Parathyroid adenoma (tissue), 2 donors: ENCODE results near the gene UNK.
"Not testable (repeated sequence)": the region's sequence is repeated elsewhere in the genome, so short reads cannot be mapped to it uniquely, and the experiment has no call there.

Experiments
- H2AFZ ChIP-seq: fragments of 300-600 bp; sonication (generic); one replicate; pipeline ENCODE4 v1.7.0; 2017; ENCODE audit warnings: antibody characterized with exemption, mild to moderate bottlenecking
- H3K27ac ChIP-seq: fragments of 300-600 bp; sonication (generic); one replicate; pipeline ENCODE4 v1.7.0; 2017
- H3K27me3 ChIP-seq: fragments of 300-600 bp; sonication (generic); one replicate; pipeline ENCODE4 v1.7.0; 2017; ENCODE audit warnings: low read length; ENCODE audit not compliant: control insufficient read depth, insufficient read depth
- H3K36me3 ChIP-seq: fragments of 300-600 bp; sonication (generic); one replicate; pipeline ENCODE4 v1.7.0; 2017; ENCODE audit warnings: low read length; ENCODE audit not compliant: control insufficient read depth, insufficient read depth
- H3K4me1 ChIP-seq: fragments of 300-600 bp; sonication (generic); one replicate; pipeline ENCODE4 v1.7.0; 2017; ENCODE audit warnings: control low read depth
- H3K4me2 ChIP-seq: fragments of 300-600 bp; sonication (generic); one replicate; pipeline ENCODE4 v1.7.0; 2017; ENCODE audit warnings: low read length
- H3K4me3 ChIP-seq: fragments of 300-600 bp; sonication (generic); one replicate; pipeline ENCODE4 v1.7.0; 2017; ENCODE audit warnings: low read depth, low read length
- H3K79me2 ChIP-seq: fragments of 300-600 bp; sonication (generic); one replicate; pipeline ENCODE4 v1.7.0; 2017; ENCODE audit warnings: control low read depth
- H3K9ac ChIP-seq: fragments of 300-600 bp; sonication (generic); one replicate; pipeline ENCODE4 v1.7.0; 2017; ENCODE audit warnings: mild to moderate bottlenecking
- H3K9me3 ChIP-seq: fragments of 300-600 bp; sonication (generic); one replicate; pipeline ENCODE4 v1.7.0; 2017; ENCODE audit warnings: low read length; ENCODE audit not compliant: control insufficient read depth
- TF ChIP-seq, protein P1 (sequence below): fragments of 300-600 bp; sonication (generic); IDR thresholded peaks from one replicate; pipeline ENCODE4 v1.7.0; 2017; ENCODE audit warnings: antibody characterized with exemption, mild to moderate bottlenecking
- donor health status: primary hyperparathyroidism.

The UNK gene

DNA sequence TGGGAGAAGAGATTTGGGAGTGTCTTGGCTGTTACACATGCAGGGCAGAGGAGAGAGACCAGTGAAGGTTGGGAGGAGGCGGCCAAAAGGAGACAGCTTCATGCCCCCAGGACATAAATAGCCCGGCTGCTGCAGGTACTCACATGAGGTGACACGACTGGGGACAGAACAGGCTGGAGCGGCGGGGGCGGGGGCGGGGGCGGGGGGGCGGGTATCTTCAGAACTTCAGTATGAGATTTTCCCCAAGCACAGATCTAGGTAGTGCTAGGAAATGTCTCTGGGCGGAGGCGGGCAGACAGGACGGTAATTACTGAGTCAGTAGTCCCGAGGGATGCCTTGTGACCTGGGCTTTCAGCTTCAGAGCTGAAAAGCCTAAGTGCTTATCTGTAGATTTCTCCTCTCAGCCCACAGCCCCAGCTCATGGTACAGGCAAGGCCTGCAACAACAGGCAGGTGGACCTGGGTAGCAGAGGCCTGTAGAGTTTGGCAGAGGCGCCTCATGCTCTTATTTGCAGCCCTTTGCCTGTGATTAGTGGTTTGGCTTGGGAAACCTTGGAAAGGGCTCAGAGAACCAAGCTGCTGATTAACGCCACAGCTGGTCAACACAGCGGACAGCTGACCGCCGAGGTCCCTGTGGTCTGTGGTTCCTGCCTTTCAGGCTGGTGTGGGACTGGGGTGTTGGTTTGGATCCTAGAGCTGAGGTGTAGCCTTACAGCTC lies 24.5 kb downstream of the UNK start:
- Histone ChIP-seq H2AFZ (no peak overlapping the region), H3K27me3 (no peaks in the 10 kb centered on the region), H3K4me3 (no peak overlapping the region), H3K4me1 (no peaks in the 10 kb centered on the region), H3K9ac (no peak overlapping the region), H3K36me3 (no peaks in the 10 kb centered on the region), H3K4me2 (no peak overlapping the region), H3K79me2 (peaks cover 44% of the 10 kb centered on the region), H3K27ac (peak overlapping the region; percentile 12), H3K9me3 (no peaks in the 10 kb centered on the region)
- TF ChIP-seq, protein P1, sequence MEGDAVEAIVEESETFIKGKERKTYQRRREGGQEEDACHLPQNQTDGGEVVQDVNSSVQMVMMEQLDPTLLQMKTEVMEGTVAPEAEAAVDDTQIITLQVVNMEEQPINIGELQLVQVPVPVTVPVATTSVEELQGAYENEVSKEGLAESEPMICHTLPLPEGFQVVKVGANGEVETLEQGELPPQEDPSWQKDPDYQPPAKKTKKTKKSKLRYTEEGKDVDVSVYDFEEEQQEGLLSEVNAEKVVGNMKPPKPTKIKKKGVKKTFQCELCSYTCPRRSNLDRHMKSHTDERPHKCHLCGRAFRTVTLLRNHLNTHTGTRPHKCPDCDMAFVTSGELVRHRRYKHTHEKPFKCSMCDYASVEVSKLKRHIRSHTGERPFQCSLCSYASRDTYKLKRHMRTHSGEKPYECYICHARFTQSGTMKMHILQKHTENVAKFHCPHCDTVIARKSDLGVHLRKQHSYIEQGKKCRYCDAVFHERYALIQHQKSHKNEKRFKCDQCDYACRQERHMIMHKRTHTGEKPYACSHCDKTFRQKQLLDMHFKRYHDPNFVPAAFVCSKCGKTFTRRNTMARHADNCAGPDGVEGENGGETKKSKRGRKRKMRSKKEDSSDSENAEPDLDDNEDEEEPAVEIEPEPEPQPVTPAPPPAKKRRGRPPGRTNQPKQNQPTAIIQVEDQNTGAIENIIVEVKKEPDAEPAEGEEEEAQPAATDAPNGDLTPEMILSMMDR, result no peak

DNA sequence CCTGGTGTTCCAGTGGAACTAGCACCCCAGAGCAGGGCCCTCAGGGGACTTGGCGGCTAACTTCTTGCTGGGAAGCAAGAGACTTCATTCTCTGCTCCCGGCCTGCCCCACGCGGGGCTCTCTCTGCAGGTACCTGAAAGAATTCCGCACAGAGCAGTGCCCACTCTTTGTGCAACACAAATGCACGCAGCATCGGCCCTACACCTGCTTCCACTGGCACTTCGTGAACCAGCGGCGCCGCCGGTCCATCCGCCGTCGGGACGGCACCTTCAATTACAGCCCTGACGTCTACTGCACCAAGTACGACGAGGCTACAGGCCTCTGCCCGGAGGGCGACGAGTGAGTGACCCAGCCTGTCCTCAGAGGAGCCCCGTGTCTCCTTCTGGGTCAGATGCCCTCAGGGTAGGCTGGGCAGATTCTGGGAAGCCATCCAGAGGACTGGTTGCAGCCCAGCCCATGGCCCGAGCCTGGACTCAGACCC lies 25.1 kb downstream of the UNK start:
- H3K27ac ChIP-seq, result no peak overlapping the region
- no peak overlapping the region for H3K4me2 ChIP-seq
- no peak overlapping the region for H2AFZ ChIP-seq
- no peaks in the 10 kb centered on the region for H3K27me3 ChIP-seq
- H3K79me2 ChIP-seq, result peaks cover 40% of the 10 kb centered on the region
- no peak overlapping the region for H3K9ac ChIP-seq
- H3K36me3 ChIP-seq, result no peaks in the 10 kb centered on the region
- TF ChIP-seq, protein P1, result no peak
- no peaks in the 10 kb centered on the region for H3K4me1 ChIP-seq
- H3K9me3 ChIP-seq, result no peaks in the 10 kb centered on the region
- no peak overlapping the region for H3K4me3 ChIP-seq

DNA sequence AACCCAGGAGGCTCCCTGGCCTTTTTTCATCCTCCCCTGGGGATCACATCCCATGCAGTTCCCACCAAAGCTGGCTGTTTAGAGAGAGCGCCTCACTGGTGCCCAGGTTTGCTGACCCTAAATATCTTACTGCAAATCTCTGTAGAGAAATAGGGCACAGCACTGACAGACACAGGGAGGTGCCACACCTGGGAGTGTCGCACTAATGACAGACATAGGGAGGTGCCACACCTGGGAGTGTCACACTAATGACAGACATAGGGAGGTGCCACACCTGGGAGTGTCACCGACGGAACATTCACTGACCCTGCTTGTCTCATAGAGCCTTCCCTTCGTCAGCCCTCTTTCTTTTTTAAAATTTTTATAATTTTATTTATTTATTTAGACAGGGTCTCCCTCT lies 25.6 kb downstream of the UNK start:
- TF ChIP-seq, protein P1, result no peak
- peaks cover 36% of the 10 kb centered on the region for H3K79me2 ChIP-seq
- no peak overlapping the region for H3K27ac ChIP-seq
- H3K4me3 ChIP-seq, result no peak overlapping the region
- no peaks in the 10 kb centered on the region for H3K4me1 ChIP-seq
- H3K27me3 ChIP-seq, result no peaks in the 10 kb centered on the region
- no peak overlapping the region for H3K4me2 ChIP-seq
- H3K36me3 ChIP-seq, result no peaks in the 10 kb centered on the region
- no peak overlapping the region for H2AFZ ChIP-seq
- H3K9ac ChIP-seq, result no peak overlapping the region
- H3K9me3 ChIP-seq, result no peaks in the 10 kb centered on the region

DNA sequence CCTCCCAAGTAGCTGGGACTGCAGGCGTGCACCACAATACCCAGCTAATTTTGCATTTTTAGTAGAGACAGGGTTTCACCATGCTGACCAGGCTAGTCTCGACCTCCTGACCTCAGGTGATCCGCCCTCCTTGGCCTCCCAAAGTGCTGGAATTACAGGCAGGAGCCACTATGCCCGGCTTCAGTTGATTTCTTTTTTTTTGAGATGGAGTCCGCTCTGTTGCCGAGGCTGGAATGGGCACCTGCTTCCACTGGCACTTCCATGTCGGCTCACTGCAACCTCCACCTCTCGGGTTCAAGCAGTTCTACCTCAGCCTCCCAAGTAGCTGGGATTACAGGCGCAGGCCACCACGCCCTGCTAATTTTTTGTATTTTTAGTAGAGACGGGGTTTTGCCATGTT lies 26.1 kb downstream of the UNK start:
- H3K27me3 ChIP-seq, H3K27ac ChIP-seq, H3K4me1 ChIP-seq, H3K4me2 ChIP-seq, H3K9ac ChIP-seq, H3K36me3 ChIP-seq, H2AFZ ChIP-seq, H3K9me3 ChIP-seq, H3K4me3 ChIP-seq: not testable (repeated sequence)
- H3K79me2 ChIP-seq, result peaks cover 31% of the 10 kb centered on the region

DNA sequence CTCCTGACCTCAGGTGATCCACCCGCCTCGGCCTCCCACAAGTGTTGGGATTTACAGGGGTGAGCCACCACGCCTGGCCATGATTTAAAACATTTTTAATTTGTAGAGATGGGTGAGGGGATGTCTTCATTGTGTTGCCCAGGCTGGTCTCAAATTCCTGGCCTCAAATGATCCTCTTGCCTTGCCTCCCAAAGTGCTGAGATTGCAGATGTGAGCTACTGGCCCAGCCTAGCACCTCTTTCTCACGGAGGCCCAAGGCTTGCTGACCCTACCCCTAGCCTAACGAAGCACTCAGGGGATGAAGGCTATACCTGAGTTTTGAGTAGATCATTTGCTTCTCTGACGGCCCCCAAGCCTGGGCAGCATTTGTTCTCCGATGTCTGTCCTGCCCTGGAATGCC lies 26.6 kb downstream of the UNK start:
- H3K27ac ChIP-seq, result no peak overlapping the region

More for the DNA sequence above, 26.6 kb downstream of the UNK start:
- TF ChIP-seq, protein P1, result no peak
- peaks cover 27% of the 10 kb centered on the region for H3K79me2 ChIP-seq
- H2AFZ ChIP-seq, result no peak overlapping the region
- no peaks in the 10 kb centered on the region for H3K4me1 ChIP-seq
- H3K9ac ChIP-seq, result no peak overlapping the region
- no peaks in the 10 kb centered on the region for H3K27me3 ChIP-seq
- no peak overlapping the region for H3K4me2 ChIP-seq
- H3K4me3 ChIP-seq, result no peak overlapping the region
- H3K9me3 ChIP-seq, result no peaks in the 10 kb centered on the region
- H3K36me3 ChIP-seq, result no peaks in the 10 kb centered on the region
